Activated T-cell treated with anti-CD3 and anti-CD28 coated beads, Interleukin-2, amount 50 U/mL, for 4 hours (primary cell): Measurements from ENCODE around the gene RGS13. TPM values are rescaled to one million over a fixed set of nuclear protein-coding genes. Genes with fewer than 3 reads are reported as not detected.

Experiments used
- ATAC-seq, 2 donors: fragments of 200-7000 bp; cut with Tn5 transposase; one replicate each; pipeline ENCODE4 v1.10.0; 2021
- DNase-seq: peaks from one replicate; pipeline ENCODE4 v3.0.0-alpha.2; 2020
- H3K27me3 Mint-ChIP-seq: one replicate; pipeline ENCODE4 v1.8.0; 2021; ENCODE audit warnings: low read depth, mixed read lengths
- H3K36me3 Mint-ChIP-seq: one replicate; pipeline ENCODE4 v1.8.0; 2022; ENCODE audit warnings: mixed read lengths; ENCODE audit not compliant: insufficient read depth
- H3K4me1 Mint-ChIP-seq: one replicate; pipeline ENCODE4 v1.8.0; 2021; ENCODE audit warnings: low read depth, mixed read lengths
- H3K4me3 Mint-ChIP-seq: one replicate; pipeline ENCODE4 v1.8.0; 2021; ENCODE audit warnings: mild to moderate bottlenecking, moderate library complexity, mixed read lengths
- H3K9me3 Mint-ChIP-seq: one replicate; pipeline ENCODE4 v1.8.0; 2021; ENCODE audit warnings: mixed read lengths
- total RNA-seq, 3 donors: library from RNA; stranded (reverse); gene quantifications; one replicate each; pipeline ENCODE4 v1.2.1, GENCODE V29; 2021

RGS13 gene
- total RNA-seq, 3 donors from 2014 or later = not detected

DNA sequence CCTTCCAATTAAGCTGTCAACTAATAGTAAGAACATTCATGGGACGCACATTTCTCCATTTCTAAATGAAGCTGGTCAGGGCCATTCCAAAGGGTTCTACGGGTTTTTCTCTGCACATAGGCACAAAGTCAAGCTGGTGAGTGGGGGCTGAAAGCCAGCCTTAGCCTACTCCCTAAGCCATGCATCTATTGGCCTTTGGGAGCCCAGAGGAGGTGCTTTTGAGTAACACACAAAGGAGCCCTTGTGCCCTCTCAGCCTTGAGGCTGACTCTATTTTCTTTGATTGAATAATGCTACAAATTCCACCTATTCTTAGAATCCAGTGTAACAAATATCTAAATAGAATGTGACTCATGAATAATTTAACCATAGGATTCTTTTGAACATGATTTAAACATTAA, 73.6 kb downstream of the RGS13 start:
- Mint-ChIP-seq H3K9me3 (no peaks in the 10 kb centered on the region), H3K4me3 (no peak overlapping the region), H3K36me3 (no peaks in the 10 kb centered on the region), H3K4me1 (no peaks in the 10 kb centered on the region), H3K27me3 (peaks cover 5% of the 10 kb centered on the region)
- DNase-seq = no peak
- ATAC-seq = no peak

Other genes starting within 250 kb of the RGS13 start
- 10 to 100 TPM; 31.7 to 47.6 (median 34.4) TPM for gene RGS1, start 60.4 kb upstream of the RGS13 start, total RNA-seq
- 1 to 10 TPM; 7.8 to 9.8 (median 9.7) TPM for gene RGS2, start 172.9 kb downstream of the RGS13 start, total RNA-seq